Pancreas (tissue), 10 donors: ENCODE data around the gene TRIOBP. TPM values are rescaled to one million over a fixed set of nuclear protein-coding genes. Genes with fewer than 3 reads are reported as not detected.

Experiments
- ATAC-seq, 4 donors: fragments of 200-7000 bp; cut with Tn5 transposase; one replicate each; pipeline versions ENCODE4 v1.8.0 to v1.9.1; 2020; ENCODE audit warnings: mild to moderate bottlenecking in 4 of 4, moderate library complexity in 4 of 4
- DNase-seq, 6 donors: peaks; one replicate each; pipeline ENCODE4 v3.0.0-alpha.2; 2020
- FAIRE-seq: peaks from 2 replicates; lab custom pipeline; 2012; peaks lifted over from hg19 to GRCh38; lab: Jason Lieb, UNC
- H3K27ac ChIP-seq, 4 donors: fragments of 200-600 bp; sonication (generic); 1 replicate in 3 of 4; 2 replicates in 1 of 4; pipeline versions ENCODE4 v1.5.0 to v1.8.0; 2020
- H3K27me3 ChIP-seq, 4 donors: fragments of 200-600 bp; one replicate each; pipeline ENCODE4 v1.8.0; 2021
- H3K36me3 ChIP-seq, 3 donors: fragments of 200-600 bp; sonication (generic) in 1 of 3; one replicate each; pipeline versions ENCODE4 v1.5.0 to v1.8.0; 2020 to 2021
- H3K4me1 ChIP-seq, 3 donors: fragments of 200-600 bp; one replicate each; pipeline ENCODE4 v1.8.0; 2021
- H3K4me3 ChIP-seq, 4 donors: fragments of 200-600 bp; sonication (generic) in 2 of 4; one replicate each; pipeline versions ENCODE4 v1.5.0 to v1.8.0; 2020 to 2021
- H3K9me3 ChIP-seq, 4 donors: fragments of 200-600 bp; one replicate each; pipeline ENCODE4 v1.8.0; 2021
- WGBS, 2 donors: extraction: QIAGEN DNeasy Blood & Tissue Kit; methylation state at CpG; one replicate each; pipeline ENCODE4 v1.1.7; 2013; 5-methylcytosine and 5-hydroxymethylcytosine counted together
- intact Hi-C, 3 donors: fragments of 100-400 bp; cut with DNase I; formaldehyde crosslinking; loops; one replicate each; pipeline versions ENCODE4 v1.11.1 to v1.14.2; 2022
- polyA plus RNA-seq, 2 donors: library from polyadenylated mRNA; stranded (reverse); fragments of 200-250 nt; gene quantifications; one replicate each; pipeline ENCODE4 v1.2.3, GENCODE V29; 2013
- total RNA-seq, 6 donors: library from RNA; stranded (reverse); fragmentation: NEBNext Ultra II Directional in 4 of 6; extraction: Animal tissue kit (Norgen Biotek cat#: 25700) in 4 of 6; gene quantifications; one replicate each; pipeline versions ENCODE4 v1.2.1 to v1.2.4, GENCODE V29; 2021 to 2023
- TF ChIP-seq, protein P1 (sequence below), 4 donors: fragments of 200-600 bp; sonication (generic) in 3 of 4; IDR thresholded peaks; one replicate each; pipeline versions ENCODE4 v1.5.0 to v1.8.0; 2021; ENCODE audit warnings: antibody characterized with exemption in 4 of 4
- donor health status: healthy with polysubstance abuse.
- donor health status: DM: no; HTN: no; CAD: no; lungs with moderate emphysema.
- donor health status: DM: no; HTN: no; CAD: no.
- donor health status: control.
- donor health status: control.
- donor health status: Bipolar disorder and iron deficiency.
- donor health status: DM: yes; HTN: yes; CAD: no.
- donor health status: DM: no; HTN: no; CAD: no.
- donor health status: DM: no; HTN: no; CAD: no.
- donor health status: DM: yes; HTN: yes; CAD: no.

Gene TRIOBP
- total and polyA plus RNA-seq, 8 donors = 17.4 to 36.6 (median 24.1) TPM

DNA sequence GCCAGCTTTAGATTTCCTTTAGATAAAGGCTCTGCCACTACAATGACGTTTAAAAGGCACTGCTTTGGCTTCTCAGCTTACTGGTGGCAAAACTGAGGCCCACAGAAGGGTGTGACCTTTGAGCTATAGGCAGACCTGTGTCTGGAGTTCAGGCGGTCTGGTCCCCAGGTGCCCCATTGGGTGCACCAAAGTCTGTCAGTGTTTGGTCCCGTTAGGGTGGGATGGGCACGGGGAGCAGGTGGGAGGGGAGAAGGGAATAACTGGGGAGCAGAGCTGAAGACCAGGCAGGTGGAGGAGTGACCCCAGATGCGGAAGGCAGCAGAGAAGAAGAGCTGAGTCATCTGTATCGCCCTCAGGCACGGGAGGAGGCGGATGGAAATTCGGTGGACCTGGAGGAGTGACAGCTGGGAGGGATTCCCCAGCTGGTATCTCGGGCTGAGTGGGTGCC, 65.6 kb downstream of the TRIOBP start:
- FAIRE-seq (no peak), DNase-seq (no peak), ATAC-seq (no peak)
- TF ChIP-seq, protein P1, sequence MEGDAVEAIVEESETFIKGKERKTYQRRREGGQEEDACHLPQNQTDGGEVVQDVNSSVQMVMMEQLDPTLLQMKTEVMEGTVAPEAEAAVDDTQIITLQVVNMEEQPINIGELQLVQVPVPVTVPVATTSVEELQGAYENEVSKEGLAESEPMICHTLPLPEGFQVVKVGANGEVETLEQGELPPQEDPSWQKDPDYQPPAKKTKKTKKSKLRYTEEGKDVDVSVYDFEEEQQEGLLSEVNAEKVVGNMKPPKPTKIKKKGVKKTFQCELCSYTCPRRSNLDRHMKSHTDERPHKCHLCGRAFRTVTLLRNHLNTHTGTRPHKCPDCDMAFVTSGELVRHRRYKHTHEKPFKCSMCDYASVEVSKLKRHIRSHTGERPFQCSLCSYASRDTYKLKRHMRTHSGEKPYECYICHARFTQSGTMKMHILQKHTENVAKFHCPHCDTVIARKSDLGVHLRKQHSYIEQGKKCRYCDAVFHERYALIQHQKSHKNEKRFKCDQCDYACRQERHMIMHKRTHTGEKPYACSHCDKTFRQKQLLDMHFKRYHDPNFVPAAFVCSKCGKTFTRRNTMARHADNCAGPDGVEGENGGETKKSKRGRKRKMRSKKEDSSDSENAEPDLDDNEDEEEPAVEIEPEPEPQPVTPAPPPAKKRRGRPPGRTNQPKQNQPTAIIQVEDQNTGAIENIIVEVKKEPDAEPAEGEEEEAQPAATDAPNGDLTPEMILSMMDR (IDR thresholded peaks at IDR 0.05) = no peak
- Histone ChIP-seq H3K36me3 (peaks cover 0 to 50% (median 20%) of the 10 kb centered on the region in 3 donors), H3K27me3 (no peaks in the 10 kb centered on the region), H3K27ac (no peak overlapping the region), H3K4me3 (no peak overlapping the region), H3K9me3 (no peaks in the 10 kb centered on the region), H3K4me1 (no peaks in the 10 kb centered on the region)
- intact Hi-C loops = no loop called here
- 80 to 81% methylated on average over 10 of the region's 10 CpGs for WGBS, 2 donors

DNA sequence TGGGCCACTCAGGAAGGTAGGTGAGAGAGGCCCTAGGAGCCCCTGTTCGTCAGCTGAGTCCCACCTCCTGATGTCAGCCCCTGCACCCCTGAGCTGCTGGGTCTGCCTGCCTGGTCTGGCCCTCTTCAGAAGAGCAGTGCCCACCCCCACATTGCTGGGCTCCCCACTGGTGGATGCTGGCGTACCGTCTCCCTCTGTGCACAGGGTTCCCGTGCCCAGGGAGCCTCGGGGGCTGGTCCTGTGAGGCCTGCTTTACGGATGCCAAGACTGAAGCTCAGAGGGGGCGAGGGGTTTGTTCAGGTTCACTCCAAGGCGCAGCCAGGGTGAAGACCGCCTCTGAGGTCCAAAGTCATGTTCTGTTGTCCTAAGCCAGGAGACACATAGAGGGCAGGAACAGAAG, 66.2 kb downstream of the TRIOBP start:
- no peak overlapping the region for H3K4me3 ChIP-seq
- 95 to 99% methylated on average over 9 of the region's 9 CpGs for WGBS, 2 donors
- no peaks in the 10 kb centered on the region for H3K27me3 ChIP-seq
- TF ChIP-seq, protein P1 (IDR thresholded peaks at IDR 0.05) = no peak
- no peaks in the 10 kb centered on the region for H3K9me3 ChIP-seq
- DNase-seq (no peak), ATAC-seq (no peak), FAIRE-seq (no peak)
- H3K27ac ChIP-seq = no peak overlapping the region
- peaks cover 0 to 49% (median 16%) of the 10 kb centered on the region in 3 donors for H3K36me3 ChIP-seq
- intact Hi-C loops = no loop called here
- H3K4me1 ChIP-seq = no peaks in the 10 kb centered on the region

DNA sequence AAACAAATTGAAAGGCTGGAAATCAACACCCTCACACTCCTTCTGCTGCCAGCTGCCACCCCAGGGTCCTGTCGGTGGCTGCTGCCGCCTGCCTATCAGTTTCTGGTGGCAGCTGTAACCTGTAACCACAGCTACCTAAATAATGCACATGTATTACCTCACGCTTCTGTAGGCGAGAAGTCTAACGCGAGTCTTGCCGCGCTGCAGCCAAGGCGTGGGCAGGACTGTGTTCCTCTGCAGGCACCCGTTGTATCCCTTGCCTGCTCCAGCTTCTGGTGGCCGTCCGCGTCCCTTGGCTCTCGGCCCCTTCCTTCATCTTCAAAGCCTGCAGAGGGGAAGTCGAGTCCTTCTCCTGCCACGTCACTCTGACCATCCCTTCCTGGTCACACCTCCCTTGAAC, 66.8 kb downstream of the TRIOBP start:
- Histone ChIP-seq H3K27me3 (no peaks in the 10 kb centered on the region), H3K27ac (no peak overlapping the region), H3K4me3 (no peak overlapping the region), H3K36me3 (peaks cover 0 to 46% (median 10%) of the 10 kb centered on the region in 3 donors), H3K9me3 (no peaks in the 10 kb centered on the region), H3K4me1 (no peaks in the 10 kb centered on the region)
- TF ChIP-seq, protein P1 (IDR thresholded peaks at IDR 0.05) = no peak
- WGBS, 2 donors = 93 to 95% methylated on average over 16 of the region's 16 CpGs
- DNase-seq (no peak), ATAC-seq (no peak), FAIRE-seq (no peak)
- intact Hi-C loops = no loop called here

DNA sequence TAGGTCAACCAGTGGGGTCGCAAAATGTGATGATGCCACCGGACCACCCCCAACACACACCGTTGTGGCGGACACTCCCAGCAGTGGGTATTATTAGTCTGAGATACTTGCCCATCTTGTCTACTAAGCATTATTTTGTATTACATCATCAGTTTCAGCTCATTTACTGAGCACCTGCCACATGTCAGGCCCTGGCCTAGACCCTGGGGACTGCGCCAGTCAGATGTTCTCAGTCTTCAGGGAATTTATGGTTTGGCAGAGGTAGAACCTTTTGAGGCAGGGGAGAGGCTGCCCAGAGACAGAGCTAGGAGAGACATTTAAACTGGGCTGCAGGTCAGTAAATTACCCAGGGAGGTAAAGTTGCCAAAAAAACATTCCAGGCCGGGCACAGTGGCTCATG, 67.8 kb downstream of the TRIOBP start:
- FAIRE-seq = no peak
- Histone ChIP-seq H3K36me3 (peaks cover 0 to 45% (median under 1%) of the 10 kb centered on the region in 3 donors), H3K27ac (no peak overlapping the region), H3K4me1 (no peaks in the 10 kb centered on the region), H3K4me3 (no peak overlapping the region), H3K9me3 (no peaks in the 10 kb centered on the region), H3K27me3 (no peaks in the 10 kb centered on the region)
- DNase-seq = no peak
- WGBS, 2 donors = 87 to 88% methylated on average over 6 of the region's 6 CpGs
- TF ChIP-seq, protein P1 (IDR thresholded peaks at IDR 0.05) = no peak
- intact Hi-C loops = no loop called here
- no peak for ATAC-seq

DNA sequence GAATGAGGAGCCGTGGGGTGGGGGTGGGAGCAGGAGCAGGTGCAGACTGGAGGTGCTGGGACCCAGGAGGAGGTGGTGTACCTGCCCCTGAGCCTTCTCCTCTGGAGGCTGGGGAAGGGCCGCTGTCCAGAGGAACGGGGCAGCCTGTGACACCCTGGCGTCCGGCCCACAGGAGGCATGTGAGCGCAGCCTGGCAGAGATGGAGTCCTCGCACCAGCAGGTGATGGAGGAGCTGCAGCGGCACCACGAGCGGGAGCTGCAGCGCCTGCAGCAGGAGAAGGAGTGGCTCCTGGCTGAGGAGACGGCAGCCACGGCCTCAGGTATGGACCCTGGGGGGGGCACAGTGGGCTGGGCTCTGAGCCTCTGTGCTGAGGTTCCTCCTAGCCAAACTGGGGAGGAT, 68.7 kb downstream of the TRIOBP start:
- intact Hi-C loops = no loop called here
- no peak for ATAC-seq
- DNase-seq = no peak
- H3K36me3 ChIP-seq = peaks cover 0 to 36% (median 0%) of the 10 kb centered on the region in 3 donors
- no peak overlapping the region for H3K27ac ChIP-seq
- 92 to 95% methylated on average over 13 of the region's 13 CpGs for WGBS, 2 donors
- H3K9me3 ChIP-seq = no peaks in the 10 kb centered on the region
- H3K4me1 ChIP-seq = no peaks in the 10 kb centered on the region
- H3K27me3 ChIP-seq = no peaks in the 10 kb centered on the region
- TF ChIP-seq, protein P1 (IDR thresholded peaks at IDR 0.05) = no peak
- H3K4me3 ChIP-seq = no peak overlapping the region
- no peak for FAIRE-seq
